H1 (cell line): ENCODE data around the gene KIF5A. TPM values are rescaled to one million over a fixed set of nuclear protein-coding genes. Genes with fewer than 3 reads are reported as not detected.

Source experiments
- CTCF ChIA-PET: fragments of 300-600 bp; sonication (Branson Sonifier 250); formaldehyde crosslinking; loops from one replicate; lab custom pipeline; 2021; ENCODE audit not compliant: partially characterized antibody; lab: Charles Lee
- POLR2A ChIA-PET: fragments of 300-600 bp; sonication (Branson Sonifier 250); formaldehyde crosslinking; loops from one replicate; lab custom pipeline; 2021; ENCODE audit warnings: inconsistent platforms; ENCODE audit not compliant: partially characterized antibody; lab: Charles Lee
- DNase-seq, 2 experiments: peaks; one replicate each; pipeline versions ENCODE4 v3.0.0 to v3.0.0-alpha.2; 2010 to 2022; ENCODE audit warnings: low spot score in 2 of 2, low read depth in 1 of 2, mixed read lengths in 1 of 2
- FAIRE-seq: peaks from 2 replicates; lab custom pipeline; 2011; peaks lifted over from hg19 to GRCh38; lab: Jason Lieb, UNC
- H2AFZ ChIP-seq: 2 replicates; pipeline ENCODE4 v1.8.1; 2012; ENCODE audit warnings: low read length, inconsistent platforms
- H2AK5ac ChIP-seq: 2 replicates; pipeline ENCODE4 v1.6.1; 2013; ENCODE audit warnings: low read depth, low read length
- H2BK120ac ChIP-seq: replicated peaks from 2 replicates; pipeline ENCODE3; 2013; ENCODE audit warnings: low read depth, low read length, inconsistent platforms
- H2BK12ac ChIP-seq: 2 replicates; pipeline ENCODE4 v1.6.1; 2013; ENCODE audit warnings: low read depth, low read length
- H2BK15ac ChIP-seq: 2 replicates; pipeline ENCODE4 v1.6.1; 2013; ENCODE audit warnings: low read length
- H2BK20ac ChIP-seq: 2 replicates; pipeline ENCODE4 v1.6.1; 2013; ENCODE audit warnings: low read length
- H2BK5ac ChIP-seq: 2 replicates; pipeline ENCODE4 v1.6.1; 2013; ENCODE audit warnings: low read depth, low read length
- H3K14ac ChIP-seq: 2 replicates; pipeline ENCODE4 v1.6.1; 2013; ENCODE audit warnings: inconsistent platforms; ENCODE audit not compliant: insufficient read length
- H3K18ac ChIP-seq: 2 replicates; pipeline ENCODE4 v1.6.1; 2013; ENCODE audit warnings: low read length; ENCODE audit errors: extremely low read depth
- H3K23ac ChIP-seq: 2 replicates; pipeline ENCODE4 v1.6.1; 2013; ENCODE audit warnings: inconsistent platforms; ENCODE audit not compliant: insufficient read length
- H3K23me2 ChIP-seq: 2 replicates; pipeline ENCODE4 v1.6.1; 2013; ENCODE audit warnings: low read depth, low read length
- H3K27ac ChIP-seq: 2 replicates; pipeline ENCODE4 v1.6.1; 2011; ENCODE audit warnings: low read depth, low read length, inconsistent platforms
- H3K27me3 ChIP-seq, 4 experiments: replicated peaks in 1 of 4; 1 replicate in 1 of 4; 2 replicates in 3 of 4; pipeline versions ENCODE4 v1.6.1 to v1.8.1; 2011 to 2013; ENCODE audit warnings: low read length in 3 of 4, mild to moderate bottlenecking in 3 of 4, inconsistent platforms in 2 of 4, mixed read lengths in 2 of 4, moderate library complexity in 1 of 4; ENCODE audit not compliant: control insufficient read depth in 3 of 4, insufficient read depth in 3 of 4; ENCODE audit errors: extremely low read depth in 1 of 4
- H3K36me3 ChIP-seq, 4 experiments: 2 replicates each; pipeline versions ENCODE4 v1.6.1 to v1.8.1; 2011 to 2013; ENCODE audit warnings: mild to moderate bottlenecking in 4 of 4, low read length in 3 of 4, moderate library complexity in 2 of 4, control low read depth in 1 of 4, inconsistent platforms in 1 of 4; ENCODE audit not compliant: insufficient read depth in 4 of 4, control insufficient read depth in 2 of 4
- H3K4ac ChIP-seq: replicated peaks from 2 replicates; pipeline ENCODE3; 2013; ENCODE audit warnings: low read length, low read depth, mixed read lengths, inconsistent platforms; ENCODE audit not compliant: insufficient read length
- H3K4me1 ChIP-seq, 4 experiments: replicated peaks in 1 of 4; 1 replicate in 1 of 4; 2 replicates in 3 of 4; pipeline versions ENCODE4 v1.6.1 to v1.8.1; 2011 to 2013; ENCODE audit warnings: low read length in 3 of 4, inconsistent platforms in 2 of 4, mixed read lengths in 1 of 4; ENCODE audit not compliant: insufficient read depth in 4 of 4, control insufficient read depth in 3 of 4
- H3K4me2 ChIP-seq, 2 experiments: 2 replicates each; pipeline versions ENCODE4 v1.6.1 to v1.8.1; 2011 to 2013; ENCODE audit warnings: low read depth in 2 of 2, low read length in 2 of 2, control low read depth in 1 of 2, inconsistent platforms in 1 of 2, mild to moderate bottlenecking in 1 of 2; ENCODE audit not compliant: insufficient read depth in 1 of 2
- H3K4me3 ChIP-seq, 4 experiments: fragments of 200-600, 300-600 bp in 1 of 4; sonication (generic), shearing (Covaris generic), sonication (Bioruptor Twin) in 1 of 4; 2 replicates each; pipeline versions ENCODE4 v1.5.1 to v1.8.1; 2011 to 2016; ENCODE audit warnings: low read length in 4 of 4, low read depth in 3 of 4, control low read depth in 2 of 4, inconsistent platforms in 2 of 4, mild to moderate bottlenecking in 2 of 4, mixed read lengths in 1 of 4, moderate library complexity in 1 of 4; ENCODE audit not compliant: insufficient read depth in 2 of 4; ENCODE audit errors: extremely low read depth in 1 of 4
- H3K56ac ChIP-seq: replicated peaks from 2 replicates; pipeline ENCODE3; 2013; ENCODE audit warnings: low read depth, mild to moderate bottlenecking, mixed read lengths, low read length, inconsistent platforms; ENCODE audit not compliant: insufficient read length
- H3K79me1 ChIP-seq: 2 replicates; pipeline ENCODE4 v1.6.1; 2013; ENCODE audit warnings: low read depth, low read length, control low read depth
- H3K79me2 ChIP-seq, 2 experiments: 2 replicates each; pipeline versions ENCODE4 v1.6.1 to v1.8.1; 2012 to 2013; ENCODE audit warnings: low read length in 2 of 2, mild to moderate bottlenecking in 2 of 2, inconsistent platforms in 1 of 2; ENCODE audit not compliant: insufficient read depth in 2 of 2, control insufficient read depth in 1 of 2
- H3K9ac ChIP-seq, 4 experiments: replicated peaks in 1 of 4; 1 replicate in 1 of 4; 2 replicates in 3 of 4; pipeline versions ENCODE4 v1.6.1 to v1.8.1; 2011 to 2013; ENCODE audit warnings: low read depth in 3 of 4, low read length in 3 of 4, control low read depth in 2 of 4, mild to moderate bottlenecking in 2 of 4, moderate library complexity in 2 of 4, inconsistent platforms in 1 of 4; ENCODE audit errors: extremely low read depth in 1 of 4
- H3K9me3 ChIP-seq, 2 experiments: 2 replicates each; pipeline versions ENCODE4 v1.6.1 to v1.8.1; 2012 to 2013; ENCODE audit warnings: mild to moderate bottlenecking in 2 of 2, moderate library complexity in 2 of 2, control low read depth in 1 of 2, inconsistent platforms in 1 of 2, low read depth in 1 of 2, low read length in 1 of 2, mixed read lengths in 1 of 2; ENCODE audit not compliant: insufficient read depth in 2 of 2
- H4K20me1 ChIP-seq, 2 experiments: replicated peaks in 1 of 2; 2 replicates each; pipeline versions ENCODE3 to v1.8.1; 2011 to 2013; ENCODE audit warnings: inconsistent platforms in 2 of 2, low read length in 2 of 2, mild to moderate bottlenecking in 1 of 2; ENCODE audit not compliant: insufficient read depth in 2 of 2, control insufficient read depth in 1 of 2
- H4K5ac ChIP-seq: 2 replicates; pipeline ENCODE4 v1.6.1; 2013; ENCODE audit warnings: low read length, low read depth, mixed read lengths, inconsistent platforms; ENCODE audit not compliant: insufficient read length
- H4K8ac ChIP-seq: 2 replicates; pipeline ENCODE4 v1.8.0; 2013; ENCODE audit warnings: mild to moderate bottlenecking, moderate library complexity, low read length, inconsistent platforms; ENCODE audit not compliant: insufficient read depth; ENCODE audit errors: extremely low read depth
- H4K91ac ChIP-seq: replicated peaks from 2 replicates; pipeline ENCODE3; 2013; ENCODE audit warnings: low read length, mixed read lengths, inconsistent platforms; ENCODE audit not compliant: insufficient read length
- CBX8 ChIP-seq: fragments of 300-800, 300-1000 bp; sonication (generic); IDR thresholded peaks from 2 replicates; pipeline ENCODE4 v1.7.1; 2016; ENCODE audit warnings: low read depth, low read length, borderline replicate concordance
- EZH2 ChIP-seq: fragments of 200-600 bp; sonication (generic); IDR thresholded peaks from 2 replicates; pipeline ENCODE4 v1.7.1; 2012; ENCODE audit warnings: low read depth, mild to moderate bottlenecking, moderate library complexity, low read length, inconsistent platforms; ENCODE audit not compliant: severe bottlenecking
- NANOG ChIP-seq: IDR thresholded peaks from 2 replicates; pipeline ENCODE4 v1.6.1; 2011; ENCODE audit warnings: low read length, low read depth, mild to moderate bottlenecking, inconsistent platforms; ENCODE audit not compliant: insufficient read depth, poor library complexity, severe bottlenecking
- SIN3A ChIP-seq, 2 experiments: IDR thresholded peaks in 1 of 2; conservative IDR thresholded peaks in 1 of 2; 2 replicates each; pipeline ENCODE4 v1.6.1; 2011 to 2012; ENCODE audit warnings: low read length in 2 of 2, improper control_type of control experiment in 1 of 2, low read depth in 1 of 2, mild to moderate bottlenecking in 1 of 2
- WGBS, 2 experiments: shearing (Covaris generic) in 1 of 2; methylation state at CpG; one replicate each; pipeline versions ENCODE4 v1.1.6 to v1.1.7; 2013 to 2015; ENCODE audit warnings: low lambda C conversion rate in 2 of 2, mixed read lengths in 2 of 2, inconsistent platforms in 1 of 2, low coverage in 1 of 2, missing lambda C conversion rate in 1 of 2; ENCODE audit not compliant: insufficient replicate concordance in 2 of 2, insufficient coverage in 1 of 2, insufficient read length in 1 of 2; ENCODE audit errors: extremely low coverage in 1 of 2, missing lambda C conversion rate in 1 of 2; 5-methylcytosine and 5-hydroxymethylcytosine counted together
- polyA plus RNA-seq, 7 experiments: library from polyadenylated mRNA; depleted of rRNA in 3 of 7; stranded (reverse) in 5 of 7; unstranded in 2 of 7; fragments of >200 nt in 5 of 7; fragments of 200-250 nt in 2 of 7; gene quantifications; 1 replicate in 5 of 7; 2 replicates in 1 of 7; 4 replicates in 1 of 7; pipeline versions ENCODE4 v1.2.1 to v1.2.3, GENCODE V29; 2011 to 2013; ENCODE audit warnings: missing spikeins in 2 of 7, mixed read lengths in 2 of 7
- total RNA-seq: library from RNA; stranded (reverse); fragmentation: NEBNext Ultra II Directional; extraction: Animal tissue kit (Norgen Biotek cat#: 25700); gene quantifications from 2 replicates; pipeline ENCODE4 v1.2.1, GENCODE V29; 2021

KIF5A gene
- total and polyA plus RNA-seq, 2 of the 8 experiments (the other 6 are each of a cell fraction or from before 2014, with no cell fraction given), result 10.7 to 21.9 TPM

GRCh38 chr12:57606821-57607220 lies 57.0 kb downstream of the KIF5A start:
- no peak overlapping the region for H2BK12ac ChIP-seq
- H3K79me2 ChIP-seq, result peaks cover 0 to 10% of the 10 kb centered on the region in 2 experiments; a peak in 1 of 4 replicates
- H2BK15ac ChIP-seq, result no peak overlapping the region
- peaks cover 7 to 13% (median 12%) of the 10 kb centered on the region in 4 experiments for H3K4me1 ChIP-seq
- no peak overlapping the region for H3K23ac ChIP-seq
- H2AK5ac ChIP-seq, result no peak overlapping the region
- no peak overlapping the region for H2AFZ ChIP-seq
- H3K56ac ChIP-seq, result no peak overlapping the region
- no peaks in the 10 kb centered on the region; the same call in 1 of the 2 replicates for H3K79me1 ChIP-seq
- H2BK20ac ChIP-seq, result no peak overlapping the region
- no peaks in the 10 kb centered on the region for H3K9me3 ChIP-seq
- ChIA-PET CTCF (interaction anchor here (1.0 to 12.5 kb wide), 9 partner anchors 9 to 130 kb away, joined by 3 to 124 read pairs (median 8); partner anchors contain the start of genes B4GALNT1 and PIP4K2C), POLR2A (interaction anchor here (1.2 to 7.7 kb wide), 4 partner anchors 8 to 145 kb away, joined by 3 to 60 read pairs (median 24); partner anchors contain the start of genes CDK4 and PIP4K2C)
- no peak overlapping the region for H4K8ac ChIP-seq
- no peak overlapping the region for H4K91ac ChIP-seq
- no peak overlapping the region for H3K14ac ChIP-seq
- H3K27me3 ChIP-seq, result peaks cover 0 to 18% (median 9%) of the 10 kb centered on the region in 4 experiments; a peak in 5 of 7 replicates
- FAIRE-seq, result no peak
- H3K4me3 ChIP-seq, result no peak overlapping the region
- H3K4ac ChIP-seq, result no peak overlapping the region
- H4K5ac ChIP-seq, result no peak overlapping the region
- WGBS, 2 experiments, result 93% methylated on average over 10 of the region's 11 CpGs; no CpG with 5 or more reads in 1 of the 2 experiments
- no peak overlapping the region for H2BK120ac ChIP-seq
- peaks cover 4 to 10% (median 7%) of the 10 kb centered on the region in 4 experiments; a peak in 4 of 8 replicates for H3K36me3 ChIP-seq
- no peak overlapping the region for H3K4me2 ChIP-seq
- H3K9ac ChIP-seq, result no peak overlapping the region
- no peak overlapping the region for H3K18ac ChIP-seq
- H3K27ac ChIP-seq, result no peak overlapping the region
- no peak overlapping the region for H2BK5ac ChIP-seq
- no peak for DNase-seq
- peaks cover 0 to 2% of the 10 kb centered on the region in 2 experiments for H4K20me1 ChIP-seq
- H3K23me2 ChIP-seq, result peaks cover 29% of the 10 kb centered on the region
- TF ChIP-seq NANOG (no peak), SIN3A (conservative IDR thresholded peaks at IDR 0.05 in 1 of 2, IDR thresholded peaks at IDR 0.05 in 1 of 2; ENCODE audit: low read depth in 1 of 2, low read length in 2 of 2) (no peak), CBX8 (no peak), EZH2 (no peak)
